Fibroblast of skin of abdomen (primary cell): ENCODE results near the gene RAB7A.
"Not testable (repeated sequence)": the region's sequence is repeated elsewhere in the genome, so short reads cannot be mapped to it uniquely, and the experiment has no call there.

Experiments
- DNase-seq: peaks from one replicate; pipeline ENCODE4 v3.0.0-alpha.2; 2013

Gene RAB7A

GRCh38 chr3:128760881-128761280, 34.9 kb downstream of the RAB7A start:
- DNase-seq: no peak

DNA sequence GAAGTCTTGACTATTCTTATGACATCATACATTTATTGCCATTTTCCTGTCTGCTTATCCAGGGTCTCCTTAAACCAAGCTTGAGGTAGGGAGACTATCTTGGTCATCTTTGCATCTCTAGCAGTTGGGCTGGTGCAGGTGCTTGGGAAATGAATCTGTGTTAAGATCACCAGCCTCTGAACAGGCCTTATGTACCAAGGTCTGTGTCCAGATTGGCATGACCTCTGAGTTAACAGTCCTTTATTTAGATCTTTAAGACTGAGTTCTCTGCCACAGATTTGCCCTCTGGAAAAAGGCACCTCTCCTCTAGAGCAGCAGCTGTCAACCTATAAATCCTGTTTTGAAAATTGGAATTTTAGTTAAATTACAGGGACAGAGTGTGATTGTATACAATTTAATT, 35.4 kb downstream of the RAB7A start:
- no peak for DNase-seq

DNA sequence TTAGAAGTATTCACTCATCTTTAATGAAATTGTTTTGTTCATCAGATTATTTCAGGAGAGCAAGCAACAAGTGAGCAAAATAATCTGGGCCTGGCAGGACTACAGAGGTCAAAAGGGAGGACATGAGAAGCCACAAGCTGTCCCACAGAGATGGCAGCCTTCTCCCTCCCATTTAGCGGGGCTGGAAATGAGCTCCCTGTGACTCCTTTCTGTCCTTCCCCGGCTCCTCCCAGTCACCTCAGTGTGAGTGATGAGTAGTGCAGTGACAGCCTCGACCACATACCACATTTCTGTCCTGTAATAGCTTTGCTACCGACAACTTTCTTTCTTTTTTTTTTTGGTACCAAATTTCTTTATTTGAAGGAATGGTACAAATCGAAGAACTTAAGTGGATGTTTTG, 38.0 kb downstream of the RAB7A start:
- no peak for DNase-seq

DNA sequence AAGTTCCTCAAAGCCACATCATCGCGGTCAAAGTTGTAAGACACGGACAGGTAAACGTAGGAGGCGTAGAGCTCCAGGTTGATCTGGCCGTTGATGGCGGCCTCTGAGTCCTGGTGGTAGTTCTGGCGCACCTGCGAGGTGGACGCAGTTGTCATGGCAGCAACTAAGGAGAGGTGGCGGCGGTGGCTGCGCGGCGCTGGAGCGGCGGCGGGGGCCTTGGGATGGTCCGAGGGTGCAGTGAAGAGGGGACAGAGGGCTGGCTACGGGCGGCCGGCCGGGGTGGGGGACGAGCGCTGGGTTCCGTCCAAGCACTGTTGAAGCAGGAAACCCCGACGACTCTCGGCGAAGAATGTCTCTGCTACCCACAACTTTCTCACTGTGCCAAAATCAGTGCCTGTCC, 38.9 kb downstream of the RAB7A start:
- no peak for DNase-seq

DNA sequence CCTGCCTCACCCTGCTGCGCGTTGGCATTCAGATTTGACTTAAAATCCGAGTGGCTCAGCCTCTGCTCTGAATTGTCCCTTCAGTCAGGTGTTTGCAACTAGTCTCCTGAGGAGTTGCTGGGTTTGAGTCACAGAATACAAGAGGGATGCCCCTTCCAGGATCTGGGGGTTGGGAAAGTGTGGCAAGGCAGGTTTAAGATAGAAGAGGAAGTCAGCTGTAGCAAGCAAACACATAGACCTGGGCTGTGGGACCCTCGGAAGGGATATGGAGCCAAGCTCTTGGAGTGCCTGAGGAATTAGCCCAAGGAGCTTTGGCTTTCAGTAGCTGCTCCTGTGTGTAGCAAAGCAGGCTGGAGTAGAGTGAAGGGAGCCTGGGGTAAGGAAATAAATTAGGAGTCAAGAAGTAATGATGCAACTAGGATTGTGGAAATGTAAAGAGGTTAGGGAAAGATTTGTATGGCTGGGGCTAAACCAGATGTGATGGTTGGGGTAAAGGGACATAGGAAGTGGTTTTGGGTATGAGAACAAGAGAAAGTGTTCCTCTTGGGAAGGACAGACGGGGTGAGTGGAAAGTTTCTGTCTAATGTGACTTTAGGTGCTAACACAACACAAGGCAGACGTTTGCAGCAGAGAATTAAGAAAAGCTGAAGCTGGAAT, 41.2 kb downstream of the RAB7A start:
- peak; percentile 18 for DNase-seq

DNA sequence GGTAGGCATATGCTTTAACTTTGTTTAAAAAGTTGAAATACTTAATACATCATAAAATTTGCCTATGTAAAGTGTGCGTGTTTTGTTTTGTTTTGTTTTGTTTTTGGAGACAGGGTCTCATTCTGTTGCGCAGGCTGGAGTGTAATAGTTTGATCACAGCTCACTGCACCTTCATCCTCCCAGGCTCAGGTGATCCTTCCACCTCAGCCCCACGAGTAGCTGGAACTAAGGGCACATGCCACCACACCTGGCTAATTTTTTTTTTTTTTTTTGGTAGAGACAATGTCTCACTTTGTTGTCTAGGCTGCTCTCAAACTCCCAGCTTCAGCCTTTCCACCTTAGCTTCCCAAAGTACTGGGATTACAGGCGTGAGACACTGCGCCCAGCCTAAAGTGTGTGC, 42.5 kb downstream of the RAB7A start:
- no peak for DNase-seq

GRCh38 chr3:128770387-128770786, 44.4 kb downstream of the RAB7A start:
- DNase-seq: no peak

DNA sequence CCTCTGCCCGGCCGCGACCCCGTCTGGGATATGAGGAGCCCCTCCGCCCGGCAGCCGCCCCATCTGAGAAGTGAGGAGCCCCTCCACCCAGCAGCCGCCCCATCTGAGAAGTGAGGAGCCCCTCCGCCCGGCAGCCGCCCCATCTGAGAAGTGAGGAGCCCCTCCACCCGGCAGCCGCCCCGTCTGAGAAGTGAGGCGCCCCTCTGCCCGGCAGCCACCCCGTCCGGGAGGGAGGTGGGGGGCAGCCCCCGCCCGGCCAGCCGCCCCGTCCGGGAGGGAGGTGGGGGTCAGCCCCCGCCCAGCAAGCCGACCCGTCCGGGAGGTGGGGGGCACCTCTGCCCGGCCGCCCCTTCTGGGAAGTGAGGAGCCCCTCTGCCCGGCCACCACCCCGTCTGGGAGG, 47.2 kb downstream of the RAB7A start:
- DNase-seq: not testable (repeated sequence)

DNA sequence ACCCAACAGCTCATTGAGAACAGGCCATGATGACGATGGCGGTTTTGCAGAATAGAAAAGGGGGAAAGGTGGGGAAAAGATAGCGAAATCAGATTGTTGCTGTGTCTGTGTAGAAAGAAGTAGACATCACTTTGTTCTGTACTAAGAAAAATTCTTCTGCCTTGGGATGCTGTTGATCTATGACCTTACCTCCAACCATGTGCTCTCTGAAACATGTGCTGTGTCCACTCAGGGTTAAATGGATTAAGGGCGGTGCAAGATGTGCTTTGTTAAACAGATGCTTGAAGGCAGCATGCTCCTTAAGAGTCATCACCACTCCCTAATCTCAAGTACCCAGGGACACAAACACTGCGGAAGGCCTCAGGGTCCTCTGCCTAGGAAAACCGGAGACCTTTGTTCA, 47.6 kb downstream of the RAB7A start:
- DNase-seq: not testable (repeated sequence)

GRCh38 chr3:128775241-128775640, 49.3 kb downstream of the RAB7A start:
- DNase-seq: no peak

GRCh38 chr3:128775906-128776542, 50.0 kb downstream of the RAB7A start:
- DNase-seq: no peak

DNA sequence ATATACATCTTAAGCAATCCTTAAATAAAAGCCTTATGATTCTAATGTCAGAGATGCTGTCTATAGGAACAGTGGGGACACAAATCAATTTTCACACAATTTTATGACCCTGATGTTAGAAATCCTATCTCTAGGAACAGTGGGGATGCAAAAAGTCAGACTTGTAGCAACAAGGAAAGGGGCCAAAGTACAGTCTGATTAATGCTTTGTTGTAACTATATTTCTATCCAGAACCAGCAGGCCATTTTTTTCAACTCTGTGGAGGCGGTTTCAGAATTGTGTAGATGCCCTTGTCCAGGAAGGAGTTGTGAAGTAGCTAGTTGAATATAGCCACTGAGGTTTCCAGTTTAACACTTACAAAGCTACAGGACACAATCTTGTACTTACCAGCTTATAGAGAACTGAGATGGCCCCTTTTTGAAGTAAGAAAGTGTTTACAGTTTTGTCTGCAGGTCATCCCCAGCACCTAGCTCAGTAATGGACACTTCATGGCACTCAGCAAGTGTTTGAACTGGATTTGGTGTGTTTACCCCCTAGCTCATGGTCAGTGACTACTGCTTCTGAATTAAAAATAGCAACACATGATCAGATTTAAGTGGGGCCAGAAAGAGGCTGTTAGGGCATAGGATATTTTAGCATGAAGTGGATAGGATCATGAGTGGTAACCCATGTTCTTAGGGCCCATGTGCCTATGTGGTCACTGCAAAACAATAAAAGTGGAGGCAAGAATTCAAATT, 54.3 kb downstream of the RAB7A start:
- no peak for DNase-seq

- no peak for DNase-seq
These were observed 55.2 kb downstream of the RAB7A start for GRCh38 chr3:128781164-128781563.

DNA sequence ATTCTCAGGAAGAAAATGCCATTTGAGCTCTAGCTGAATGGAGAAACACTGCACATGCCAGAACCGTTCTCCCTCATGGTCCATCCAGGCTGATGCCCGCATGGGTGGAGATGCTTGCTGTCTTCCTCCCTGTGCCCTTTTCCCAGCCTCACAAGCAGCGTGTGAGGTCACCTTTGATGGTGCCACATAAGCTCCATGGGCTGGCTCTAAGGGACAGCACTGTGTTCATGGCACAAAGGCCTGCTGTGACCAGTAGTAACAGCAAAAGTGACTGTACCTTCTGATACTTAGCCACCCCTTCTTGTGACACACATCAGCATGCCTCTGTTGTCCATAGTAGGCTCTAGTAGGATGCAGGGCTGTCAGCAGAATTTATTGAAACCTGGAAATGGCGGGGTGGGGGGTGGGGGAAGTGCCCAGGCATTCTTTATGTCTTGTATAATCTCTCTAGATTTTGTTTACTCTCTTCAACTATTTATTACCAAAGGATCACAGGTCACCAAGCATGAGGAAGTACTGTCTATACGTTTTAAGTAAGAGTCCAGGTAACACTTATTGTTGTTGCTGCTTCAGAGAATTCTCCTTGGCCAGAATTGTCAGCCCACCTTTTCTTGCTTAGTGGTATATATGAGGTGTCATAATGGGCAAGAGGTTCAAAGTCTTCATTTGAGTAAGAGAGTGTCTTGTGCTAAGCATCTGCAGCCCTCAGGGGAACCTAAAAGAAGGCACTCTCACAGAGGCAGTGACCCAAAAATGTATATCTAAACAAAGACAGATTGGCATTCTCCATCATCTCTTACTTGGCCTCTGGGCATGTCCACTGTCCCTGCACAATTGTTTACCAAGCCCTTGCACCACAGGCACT, 56.5 kb downstream of the RAB7A start:
- DNase-seq: no peak

DNA sequence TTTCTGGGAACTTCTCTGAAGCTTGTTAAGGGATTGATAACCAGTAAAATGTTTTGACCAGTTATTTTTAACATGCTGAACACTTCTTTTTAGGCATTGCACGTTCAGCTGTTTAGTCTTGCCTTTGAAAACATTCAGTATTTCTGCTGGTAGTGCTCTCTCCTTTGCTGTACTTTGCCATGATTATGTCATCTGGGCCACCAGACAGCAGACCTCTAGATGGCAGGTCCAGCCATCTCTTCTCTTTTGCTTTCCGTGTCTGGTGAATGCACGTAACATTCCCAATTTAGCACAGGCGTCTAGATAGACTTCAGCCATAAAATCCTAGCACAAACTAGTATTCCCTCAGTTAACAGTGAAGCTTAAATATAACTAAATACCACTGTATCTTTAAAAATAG, 57.8 kb downstream of the RAB7A start:
- DNase-seq: no peak

GRCh38 chr3:128784232-128784631, 58.2 kb downstream of the RAB7A start:
- no peak for DNase-seq

- no peak for DNase-seq
These were observed 58.9 kb downstream of the RAB7A start for GRCh38 chr3:128784843-128785242.

DNA sequence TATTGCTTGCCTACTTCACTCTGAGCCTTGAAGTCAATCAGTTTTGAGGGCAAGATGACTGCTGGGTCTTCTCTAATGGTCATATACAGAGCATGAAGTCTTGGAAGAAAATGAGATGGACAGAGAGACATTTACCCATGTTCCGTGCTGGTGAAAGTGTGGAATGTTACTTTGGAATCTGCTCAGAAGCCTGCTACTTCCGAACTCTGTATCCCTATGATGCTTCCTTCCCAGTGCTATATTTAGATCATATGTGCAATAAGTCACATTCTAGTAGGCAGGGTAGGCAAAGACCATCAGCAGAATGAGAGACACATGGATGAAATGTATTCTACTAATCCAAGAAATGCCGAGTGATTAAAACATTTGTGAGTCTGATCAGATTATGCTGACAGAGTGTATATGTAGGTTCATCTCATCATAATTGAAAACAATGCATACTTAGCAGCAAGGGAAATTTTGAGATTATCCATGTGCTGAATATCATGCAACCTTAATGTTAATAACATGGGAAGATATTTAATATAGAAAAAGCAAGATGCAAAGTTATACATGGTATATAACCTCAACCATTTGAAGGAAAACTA, 60.5 kb downstream of the RAB7A start:
- peak; percentile 51 for DNase-seq

DNA sequence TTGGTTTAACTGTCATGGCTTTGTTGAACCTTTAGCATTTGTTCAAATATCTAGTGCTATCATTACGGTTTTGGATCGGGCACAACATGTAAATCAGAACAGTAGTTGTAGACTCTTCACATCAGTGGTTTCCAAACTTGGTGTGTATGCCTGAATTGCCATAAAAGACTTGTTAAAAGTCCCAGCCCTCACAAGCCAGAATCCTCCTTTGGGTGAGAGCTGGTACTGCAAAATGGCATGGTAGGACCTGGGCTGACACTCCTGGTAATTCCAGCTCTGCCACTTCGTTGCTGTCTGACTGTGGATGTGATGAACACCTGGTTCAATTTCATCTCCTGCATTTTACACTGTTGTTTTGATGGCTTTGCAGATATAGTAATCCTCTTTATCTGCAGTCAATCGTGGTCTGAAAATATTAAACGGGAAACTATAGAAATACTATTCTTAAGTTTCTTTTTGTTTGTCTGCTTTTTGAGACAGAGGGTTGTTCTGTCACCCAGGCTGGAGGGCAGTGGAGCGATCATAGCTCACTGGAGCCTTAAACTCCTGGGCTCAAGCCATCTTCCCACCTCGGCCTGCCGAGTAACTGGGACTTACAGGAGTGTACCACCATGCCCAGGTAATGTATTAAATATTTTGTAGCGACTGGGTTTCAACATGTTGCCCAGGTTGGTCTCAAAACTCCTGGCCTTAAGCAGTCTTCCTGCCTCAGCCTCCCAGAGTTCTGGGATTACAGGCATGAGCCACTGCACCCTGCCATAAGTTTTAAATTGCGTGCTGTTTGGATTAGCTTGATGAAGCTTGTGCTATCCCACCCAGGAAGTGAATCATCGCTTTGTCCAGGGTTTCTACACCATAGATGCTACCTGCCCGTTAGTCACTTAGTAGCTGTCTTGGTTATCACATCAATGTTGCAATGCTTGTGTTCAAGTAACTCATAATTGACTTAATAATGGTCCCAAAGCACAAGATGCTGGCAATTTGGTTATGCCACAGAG, 61.6 kb downstream of the RAB7A start:
- DNase-seq: no peak

GRCh38 chr3:128788268-128788869, 62.4 kb downstream of the RAB7A start:
- no peak for DNase-seq
